OCI-LY7 (cell line): Measurements from ENCODE around the gene SDK2.

Source experiments
- EZH2phosphoT487 ChIP-seq: fragments of 200-600 bp; sonication (generic); IDR thresholded peaks from 2 replicates; pipeline ENCODE4 v1.6.1; 2018; ENCODE audit warnings: low read depth, borderline replicate concordance, mild to moderate bottlenecking, mixed run types, antibody characterized with exemption, low read length, moderate library complexity, mixed read lengths
- TF ChIP-seq, protein P1 (sequence below): fragments of 200-600 bp; sonication (generic); conservative IDR thresholded peaks from 2 replicates; pipeline ENCODE4 v1.5.1; 2014; ENCODE audit warnings: mild to moderate bottlenecking, antibody characterized with exemption, low read length, moderate library complexity, mixed read lengths

DNA sequence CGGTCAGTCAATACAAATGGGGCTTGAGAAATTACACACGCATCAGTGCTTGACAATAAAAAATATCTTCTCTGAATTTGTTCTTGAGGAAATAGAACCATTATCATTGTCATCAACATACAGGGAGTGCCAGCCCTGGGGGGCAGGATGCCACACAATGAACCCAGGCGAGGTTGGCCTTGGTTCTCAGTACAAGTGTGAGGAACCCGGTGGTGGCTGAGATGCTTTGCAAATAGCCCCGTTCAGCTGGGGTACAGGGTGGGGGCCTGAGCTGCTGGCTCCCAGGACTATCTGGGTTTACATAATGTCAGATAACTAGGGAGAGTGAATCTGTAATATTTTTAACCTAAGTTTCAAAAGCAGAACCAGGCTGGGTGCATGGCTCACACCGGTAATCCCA lies 219.7 kb downstream of the SDK2 start:
- TF ChIP-seq, protein P1, sequence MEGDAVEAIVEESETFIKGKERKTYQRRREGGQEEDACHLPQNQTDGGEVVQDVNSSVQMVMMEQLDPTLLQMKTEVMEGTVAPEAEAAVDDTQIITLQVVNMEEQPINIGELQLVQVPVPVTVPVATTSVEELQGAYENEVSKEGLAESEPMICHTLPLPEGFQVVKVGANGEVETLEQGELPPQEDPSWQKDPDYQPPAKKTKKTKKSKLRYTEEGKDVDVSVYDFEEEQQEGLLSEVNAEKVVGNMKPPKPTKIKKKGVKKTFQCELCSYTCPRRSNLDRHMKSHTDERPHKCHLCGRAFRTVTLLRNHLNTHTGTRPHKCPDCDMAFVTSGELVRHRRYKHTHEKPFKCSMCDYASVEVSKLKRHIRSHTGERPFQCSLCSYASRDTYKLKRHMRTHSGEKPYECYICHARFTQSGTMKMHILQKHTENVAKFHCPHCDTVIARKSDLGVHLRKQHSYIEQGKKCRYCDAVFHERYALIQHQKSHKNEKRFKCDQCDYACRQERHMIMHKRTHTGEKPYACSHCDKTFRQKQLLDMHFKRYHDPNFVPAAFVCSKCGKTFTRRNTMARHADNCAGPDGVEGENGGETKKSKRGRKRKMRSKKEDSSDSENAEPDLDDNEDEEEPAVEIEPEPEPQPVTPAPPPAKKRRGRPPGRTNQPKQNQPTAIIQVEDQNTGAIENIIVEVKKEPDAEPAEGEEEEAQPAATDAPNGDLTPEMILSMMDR, result no peak
- TF ChIP-seq EZH2phosphoT487, result no peak
